Activated effector memory CD4-positive, alpha-beta T cell treated with Interleukin-2 at 50 U/mL for 16 hours (primary cell): ENCODE data around the gene TLCD5.

Experiments
- DNase-seq: peaks from one replicate; pipeline ENCODE4 v3.0.0-alpha.2; 2020

Gene TLCD5

GRCh38 chr11:120324932-120325810 is at the start of gene TLCD5:
Gene TLCD5 (plus strand): TSS chr11:120325299. CDS start chr11:120327442, 2,143 bp downstream.
- no peak for DNase-seq

GRCh38 chr11:120279502-120279901 is 45.6 kb upstream of the TLCD5 start:
- DNase-seq = no peak

- DNase-seq = no peak
These were observed 44.5 kb upstream of the TLCD5 start for GRCh38 chr11:120280600-120281051.

- no peak for DNase-seq
These were observed 43.8 kb upstream of the TLCD5 start for GRCh38 chr11:120281143-120281795.

GRCh38 chr11:120283124-120283523 is 42.0 kb upstream of the TLCD5 start:
- DNase-seq = no peak

GRCh38 chr11:120284272-120284671 is 40.8 kb upstream of the TLCD5 start:
- DNase-seq = no peak

- no peak for DNase-seq
These were observed 39.8 kb upstream of the TLCD5 start for GRCh38 chr11:120285256-120285655.

- no peak for DNase-seq
These were observed 37.1 kb upstream of the TLCD5 start for GRCh38 chr11:120288021-120288420.

- no peak for DNase-seq
These were observed 35.7 kb upstream of the TLCD5 start for GRCh38 chr11:120289426-120289825.

- no peak for DNase-seq
These were observed 34.1 kb upstream of the TLCD5 start for GRCh38 chr11:120290956-120291355.

- no peak for DNase-seq
These were observed 31.9 kb upstream of the TLCD5 start for GRCh38 chr11:120293038-120293800.

GRCh38 chr11:120294096-120294495 is 31.0 kb upstream of the TLCD5 start:
- DNase-seq = no peak

GRCh38 chr11:120295099-120295498 is 30.0 kb upstream of the TLCD5 start:
- DNase-seq = no peak

GRCh38 chr11:120296554-120296953 is 28.5 kb upstream of the TLCD5 start:
- DNase-seq = no peak

- no peak for DNase-seq
These were observed 26.6 kb upstream of the TLCD5 start for GRCh38 chr11:120298461-120298860.

- DNase-seq = no peak
These were observed 22.9 kb upstream of the TLCD5 start for GRCh38 chr11:120302001-120302805.

GRCh38 chr11:120303004-120303637 is 22.0 kb upstream of the TLCD5 start:
- DNase-seq = peak; percentile 13

GRCh38 chr11:120304526-120304925 is 20.6 kb upstream of the TLCD5 start:
- no peak for DNase-seq

- DNase-seq = no peak
These were observed 19.8 kb upstream of the TLCD5 start for GRCh38 chr11:120305286-120305685.

- DNase-seq = no peak
These were observed 18.4 kb upstream of the TLCD5 start for GRCh38 chr11:120306519-120307242.

GRCh38 chr11:120307476-120307875 is 17.6 kb upstream of the TLCD5 start:
- DNase-seq = no peak
